ENCODE data around the gene PLA2G12A. TPM values are rescaled to one million over a fixed set of nuclear protein-coding genes. Genes with fewer than 3 reads are reported as not detected.

The PLA2G12A gene
- total RNA-seq, 1 experiment from 2014 or later = 37.9 TPM

GRCh38 chr4:109729718-109730618 is at the start of gene PLA2G12A (continued):
- no peak for TF ChIP-seq CBX3 (IDR thresholded peaks at IDR 0.05; ENCODE audit: low read depth)
- TF ChIP-seq ZBTB33 (IDR thresholded peaks at IDR 0.05; ENCODE audit: extremely low read depth, insufficient replicate concordance, low read length) = peak; percentile 24
- peak; percentile 59 for TF ChIP-seq POLR2A (IDR thresholded peaks at IDR 0.05; ENCODE audit: borderline replicate concordance, extremely low read depth, insufficient read depth, insufficient read length)

GRCh38 chr4:109764789-109765402 is 35.0 kb upstream of the PLA2G12A start:
- H3K4me3 ChIP-seq (replicated peaks in 1 of 2; ENCODE audit: low read depth in 1 of 2, low read length in 2 of 2) = no peak overlapping the region
- ATAC-seq (no peak), DNase-seq (ENCODE audit: low read depth, low spot score) (no peak)
- no peaks in the 10 kb centered on the region for H3K9me3 ChIP-seq (ENCODE audit: control insufficient read depth in 1 of 2, insufficient read depth in 1 of 2, low read depth in 1 of 2, low read length in 2 of 2)
- RAD21 ChIA-PET (ENCODE audit: low non-redundant PET in 1 of 2, low total read pairs in 2 of 2, uncharacterized antibody in 2 of 2, unreplicated experiment in 2 of 2) = no interaction called here
- H3K4me2 ChIP-seq (ENCODE audit: low read length) = no peak overlapping the region
- no peaks in the 10 kb centered on the region for H3K4me1 ChIP-seq (ENCODE audit: control insufficient read depth in 1 of 2, insufficient read depth in 2 of 2, low read length in 2 of 2)
- intact Hi-C loops (cut with micrococcal nuclease) = no loop called here
- no peaks in the 10 kb centered on the region for H4K20me1 ChIP-seq (ENCODE audit: insufficient read depth)
- H3K27ac ChIP-seq (ENCODE audit: low read depth, low read length) = no peak overlapping the region
- H3K27me3 ChIP-seq (ENCODE audit: insufficient read depth, low read length) = 0 out of 2 replicates have a peak, but pooled peaks cover 3% of the 10 kb centered on the region
- BruUV-seq (replicated peaks) = no TSS peak
- no peaks in the 10 kb centered on the region for H3K79me2 ChIP-seq (ENCODE audit: insufficient read depth, low read length)
- CTCF ChIA-PET = no interaction called here
- no peak overlapping the region for H2AFZ ChIP-seq (ENCODE audit: low read depth, low read length, poor library complexity, severe bottlenecking)
- no peak for TF ChIP-seq CBX3 (IDR thresholded peaks at IDR 0.05; ENCODE audit: low read depth)
- TF ChIP-seq SIN3A (IDR thresholded peaks at IDR 0.05; ENCODE audit: low read depth) = no peak
- no peak for TF ChIP-seq POLR2A (IDR thresholded peaks at IDR 0.05; ENCODE audit: borderline replicate concordance, extremely low read depth, insufficient read depth, insufficient read length)
- no peak overlapping the region for H3K9ac ChIP-seq (ENCODE audit: low read length)
- H3K9me2 ChIP-seq (ENCODE audit: insufficient read depth) = no peaks in the 10 kb centered on the region
- POLR2A ChIA-PET = no interaction called here
- no peaks in the 10 kb centered on the region for H3K36me3 ChIP-seq (ENCODE audit: control insufficient read depth in 1 of 2, insufficient read depth in 2 of 2, low read length in 2 of 2)

All from HCT116 (cell line).